Stomach (tissue), 9 donors: ENCODE data around the gene PARD6A. TPM values are rescaled to one million over a fixed set of nuclear protein-coding genes. Genes with fewer than 3 reads are reported as not detected.

Source experiments
- DNase-seq, 2 donors: peaks; one replicate each; pipeline versions ENCODE4 v3.0.0 to v3.0.0-alpha.2; 2013 to 2019
- H3K27ac ChIP-seq, 5 donors: fragments of 200-600 bp in 4 of 5; sonication (generic) in 4 of 5; one replicate each; pipeline ENCODE4 v1.5.1; 2013 to 2019; ENCODE audit warnings: mild to moderate bottlenecking in 1 of 5, moderate library complexity in 1 of 5
- H3K27me3 ChIP-seq, 3 donors: fragments of 200-600 bp; sonication (generic); one replicate each; pipeline ENCODE4 v1.5.1; 2017 to 2019; ENCODE audit warnings: mixed run types in 1 of 3
- H3K36me3 ChIP-seq, 4 donors: fragments of 200-600 bp; sonication (generic); 1 replicate in 3 of 4; 2 replicates in 1 of 4; pipeline ENCODE4 v1.5.1; 2016 to 2019
- H3K4me1 ChIP-seq, 4 donors: fragments of 200-600 bp; sonication (generic); one replicate each; pipeline ENCODE4 v1.5.1; 2016 to 2019
- H3K4me3 ChIP-seq, 4 donors: fragments of 200-600 bp; sonication (generic) in 3 of 4; one replicate each; pipeline ENCODE4 v1.5.1; 2016 to 2019; ENCODE audit warnings: mild to moderate bottlenecking in 1 of 4
- H3K9me3 ChIP-seq, 4 donors: fragments of 200-600 bp; sonication (generic); one replicate each; pipeline ENCODE4 v1.5.1; 2016 to 2019
- CTCF ChIP-seq, 7 experiments: fragments of 450-650 bp in 4 of 7; fragments of 200-600 bp in 3 of 7; sonication (generic) in 3 of 7; IDR thresholded peaks; one replicate each; pipeline ENCODE4 v1.5.1; 2016 to 2019; ENCODE audit warnings: antibody characterized with exemption in 7 of 7, control low read depth in 2 of 7, mild to moderate bottlenecking in 1 of 7
- EP300 ChIP-seq: sonication (generic); formaldehyde crosslinking; IDR thresholded peaks from one replicate; pipeline ENCODE4 v1.6.1; 2017; ENCODE audit warnings: antibody characterized with exemption
- POLR2A ChIP-seq, 4 donors: fragments of 450-650 bp; IDR thresholded peaks; one replicate each; pipeline ENCODE4 v1.6.1; 2016; ENCODE audit warnings: antibody characterized with exemption in 4 of 4, control low read depth in 2 of 4, mild to moderate bottlenecking in 1 of 4, moderate library complexity in 1 of 4
- POLR2AphosphoS5 ChIP-seq, 3 donors: sonication (generic); formaldehyde crosslinking; IDR thresholded peaks; one replicate each; pipeline ENCODE4 v1.6.1; 2016; ENCODE audit warnings: antibody characterized with exemption in 3 of 3
- WGBS, 5 donors: extraction: QIAGEN DNeasy Blood & Tissue Kit in 3 of 5; methylation state at CpG; one replicate each; pipeline versions ENCODE4 v1.1.5 to v1.1.7; 2013 to 2018; 5-methylcytosine and 5-hydroxymethylcytosine counted together
- intact Hi-C: fragments of 100-400 bp; cut with DNase I; formaldehyde crosslinking; loops from one replicate; pipeline ENCODE4 v1.15.1; 2023; ENCODE audit warnings: low total_unique reads
- polyA plus RNA-seq, 3 donors: library from polyadenylated mRNA; stranded (reverse); fragments of 200-250 nt; gene quantifications; one replicate each; pipeline ENCODE4 v1.2.3, GENCODE V29; 2013
- total RNA-seq, 5 donors: library from RNA; depleted of rRNA; stranded (reverse); fragments of >200 nt; gene quantifications; one replicate each; pipeline versions ENCODE4 v1.1.0 to v1.2.3, GENCODE V29; 2014 to 2016
- donor health status: healthy with polysubstance abuse.
- donor health status: Bipolar disorder and iron deficiency.
- donor health status: healthy.

PARD6A gene
- total and polyA plus RNA-seq, 8 donors: 1.1 to 56.7 (median 7.1) TPM

DNA sequence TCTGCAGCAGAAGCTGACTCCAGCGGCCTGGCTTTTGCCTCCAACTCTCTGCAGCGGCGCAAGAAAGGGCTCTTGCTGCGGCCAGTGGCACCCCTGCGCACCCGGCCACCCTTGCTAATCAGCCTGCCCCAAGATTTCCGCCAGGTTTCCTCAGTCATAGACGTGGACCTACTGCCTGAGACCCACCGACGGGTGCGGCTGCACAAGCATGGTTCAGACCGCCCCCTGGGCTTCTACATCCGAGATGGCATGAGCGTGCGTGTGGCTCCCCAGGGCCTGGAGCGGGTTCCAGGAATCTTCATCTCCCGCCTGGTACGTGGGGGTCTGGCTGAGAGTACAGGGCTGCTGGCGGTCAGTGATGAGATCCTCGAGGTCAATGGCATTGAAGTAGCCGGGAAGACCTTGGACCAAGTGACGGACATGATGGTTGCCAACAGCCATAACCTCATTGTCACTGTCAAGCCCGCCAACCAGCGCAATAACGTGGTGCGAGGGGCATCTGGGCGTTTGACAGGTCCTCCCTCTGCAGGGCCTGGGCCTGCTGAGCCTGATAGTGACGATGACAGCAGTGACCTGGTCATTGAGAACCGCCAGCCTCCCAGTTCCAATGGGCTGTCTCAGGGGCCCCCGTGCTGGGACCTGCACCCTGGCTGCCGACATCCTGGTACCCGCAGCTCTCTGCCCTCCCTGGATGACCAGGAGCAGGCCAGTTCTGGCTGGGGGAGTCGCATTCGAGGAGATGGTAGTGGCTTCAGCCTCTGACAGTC lies 1.3 kb downstream of the PARD6A start:
- WGBS, 5 donors: 94 to 95% (median 95%) methylated on average over 34 of the region's 34 CpGs
- Histone ChIP-seq H3K27me3 (no peaks in the 10 kb centered on the region), H3K4me1 (peaks cover 32 to 53% (median 48%) of the 10 kb centered on the region in 4 donors), H3K36me3 (peaks cover 9 to 40% (median 28%) of the 10 kb centered on the region in 4 donors), H3K4me3 (no peak overlapping the region), H3K27ac (peak overlapping the region in 1 of 5 donors; percentile 97), H3K9me3 (no peaks in the 10 kb centered on the region)
- TF ChIP-seq CTCF (IDR thresholded peaks at IDR 0.05) (no peak), EP300 (no peak), POLR2A (IDR thresholded peaks at IDR 0.05) (no peak), POLR2AphosphoS5 (IDR thresholded peaks at IDR 0.05) (no peak)
- no peak for DNase-seq
- intact Hi-C loops: no loop called here

- DNase-seq: no peak
- H3K4me3 ChIP-seq: no peak overlapping the region
- TF ChIP-seq POLR2A (IDR thresholded peaks at IDR 0.05) (no peak), CTCF (IDR thresholded peaks at IDR 0.05) (no peak), EP300 (no peak), POLR2AphosphoS5 (IDR thresholded peaks at IDR 0.05) (no peak)
Measured at GRCh38 chr16:67662653-67663010, 1.9 kb downstream of the PARD6A start.

DNA sequence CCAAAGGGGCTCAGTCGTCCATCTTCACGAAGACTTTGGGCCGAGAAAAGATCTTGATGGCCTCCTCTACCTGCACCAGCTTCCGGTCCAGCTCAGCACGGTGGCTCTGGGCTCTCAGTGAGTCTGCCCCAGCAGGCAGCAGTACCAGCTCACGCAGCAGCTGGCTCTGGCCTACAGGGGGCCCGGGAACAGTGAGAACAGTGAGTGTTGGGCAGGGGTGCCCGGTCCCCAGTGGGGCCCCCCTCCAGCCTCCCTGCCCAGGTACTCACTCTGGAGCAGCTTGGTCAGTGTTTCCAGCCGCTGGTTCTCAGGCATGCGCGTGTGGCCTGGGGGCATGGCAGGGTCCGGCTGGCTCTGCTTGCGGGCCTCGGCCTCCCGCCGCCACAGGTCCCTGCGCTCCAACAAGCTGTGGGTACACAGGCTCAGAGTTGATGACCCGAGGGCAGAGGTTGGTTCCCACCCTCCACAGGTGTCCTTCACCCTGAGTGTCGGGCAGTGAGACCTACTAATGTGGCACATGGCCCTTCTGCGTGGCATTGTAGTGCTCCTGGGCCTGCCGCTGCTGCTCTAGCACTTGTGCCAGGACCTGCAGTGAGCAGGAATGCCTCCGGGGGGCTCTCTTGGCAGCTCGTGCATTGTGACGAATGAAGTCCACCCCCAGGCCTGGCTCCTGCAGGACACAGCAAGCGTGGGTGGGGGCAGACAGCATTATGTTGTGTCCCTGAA lies 2.6 kb downstream of the PARD6A start:
- intact Hi-C loops: no loop called here
- H3K36me3 ChIP-seq: peaks cover 9 to 27% (median 16%) of the 10 kb centered on the region in 4 donors
- H3K27ac ChIP-seq: no peak overlapping the region
- H3K4me3 ChIP-seq: no peak overlapping the region
- WGBS, 5 donors: 69 to 85% (median 81%) methylated on average over 7 to 25 of the region's 25 CpGs
- TF ChIP-seq EP300 (no peak), POLR2A (IDR thresholded peaks at IDR 0.05) (no peak), POLR2AphosphoS5 (IDR thresholded peaks at IDR 0.05) (no peak), CTCF (IDR thresholded peaks at IDR 0.05) (no peak)
- peak in 1 of 2 donors; percentile 44 for DNase-seq
- H3K4me1 ChIP-seq: peaks cover 44 to 63% (median 59%) of the 10 kb centered on the region in 4 donors
- no peaks in the 10 kb centered on the region for H3K27me3 ChIP-seq
- H3K9me3 ChIP-seq: no peaks in the 10 kb centered on the region

More at GRCh38 chr16:67662653-67663010, 1.9 kb downstream of the PARD6A start:
- H3K27me3 ChIP-seq: no peaks in the 10 kb centered on the region
- no peak overlapping the region for H3K27ac ChIP-seq
- no peaks in the 10 kb centered on the region for H3K9me3 ChIP-seq
- H3K4me1 ChIP-seq: peaks cover 37 to 59% (median 54%) of the 10 kb centered on the region in 4 donors
- intact Hi-C loops: no loop called here
- H3K36me3 ChIP-seq: peaks cover 9 to 34% (median 22%) of the 10 kb centered on the region in 4 donors

GRCh38 chr16:67663877-67664222 lies 3.1 kb downstream of the PARD6A start:
- no peak for TF ChIP-seq POLR2A (IDR thresholded peaks at IDR 0.05)
- no peak for TF ChIP-seq EP300
- TF ChIP-seq CTCF (IDR thresholded peaks at IDR 0.05): no peak
- no peak for TF ChIP-seq POLR2AphosphoS5 (IDR thresholded peaks at IDR 0.05)
- intact Hi-C loops: no loop called here
- WGBS, 5 donors: 90 to 96% (median 94%) methylated on average over 6 of the region's 6 CpGs

More at GRCh38 chr16:67663877-67664222, 3.1 kb downstream of the PARD6A start:
- Histone ChIP-seq H3K27ac (no peak overlapping the region), H3K4me3 (no peak overlapping the region), H3K4me1 (peaks cover 42 to 61% (median 58%) of the 10 kb centered on the region in 4 donors), H3K36me3 (peaks cover 9 to 23% (median 15%) of the 10 kb centered on the region in 4 donors), H3K27me3 (no peaks in the 10 kb centered on the region), H3K9me3 (no peaks in the 10 kb centered on the region)
- DNase-seq: no peak
